H1 (cell line): Measurements from ENCODE around the gene IL36A. TPM values are rescaled to one million over a fixed set of nuclear protein-coding genes. Genes with fewer than 3 reads are reported as not detected.

ENCODE experiments used
- CTCF ChIA-PET: fragments of 300-600 bp; sonication (Branson Sonifier 250); formaldehyde crosslinking; loops from one replicate; lab custom pipeline; 2021; ENCODE audit not compliant: partially characterized antibody; lab: Charles Lee
- POLR2A ChIA-PET: fragments of 300-600 bp; sonication (Branson Sonifier 250); formaldehyde crosslinking; loops from one replicate; lab custom pipeline; 2021; ENCODE audit warnings: inconsistent platforms; ENCODE audit not compliant: partially characterized antibody; lab: Charles Lee
- DNase-seq, 2 experiments: peaks; one replicate each; pipeline versions ENCODE4 v3.0.0 to v3.0.0-alpha.2; 2010 to 2022; ENCODE audit warnings: low spot score in 2 of 2, low read depth in 1 of 2, mixed read lengths in 1 of 2
- FAIRE-seq: peaks from 2 replicates; lab custom pipeline; 2011; peaks lifted over from hg19 to GRCh38; lab: Jason Lieb, UNC
- H2AFZ ChIP-seq: 2 replicates; pipeline ENCODE4 v1.8.1; 2012; ENCODE audit warnings: low read length, inconsistent platforms
- H2AK5ac ChIP-seq: 2 replicates; pipeline ENCODE4 v1.6.1; 2013; ENCODE audit warnings: low read depth, low read length
- H2BK120ac ChIP-seq: replicated peaks from 2 replicates; pipeline ENCODE3; 2013; ENCODE audit warnings: low read depth, low read length, inconsistent platforms
- H2BK12ac ChIP-seq: 2 replicates; pipeline ENCODE4 v1.6.1; 2013; ENCODE audit warnings: low read depth, low read length
- H2BK15ac ChIP-seq: 2 replicates; pipeline ENCODE4 v1.6.1; 2013; ENCODE audit warnings: low read length
- H2BK20ac ChIP-seq: 2 replicates; pipeline ENCODE4 v1.6.1; 2013; ENCODE audit warnings: low read length
- H2BK5ac ChIP-seq: 2 replicates; pipeline ENCODE4 v1.6.1; 2013; ENCODE audit warnings: low read depth, low read length
- H3K14ac ChIP-seq: 2 replicates; pipeline ENCODE4 v1.6.1; 2013; ENCODE audit warnings: inconsistent platforms; ENCODE audit not compliant: insufficient read length
- H3K18ac ChIP-seq: 2 replicates; pipeline ENCODE4 v1.6.1; 2013; ENCODE audit warnings: low read length; ENCODE audit errors: extremely low read depth
- H3K23ac ChIP-seq: 2 replicates; pipeline ENCODE4 v1.6.1; 2013; ENCODE audit warnings: inconsistent platforms; ENCODE audit not compliant: insufficient read length
- H3K23me2 ChIP-seq: 2 replicates; pipeline ENCODE4 v1.6.1; 2013; ENCODE audit warnings: low read depth, low read length
- H3K27ac ChIP-seq: 2 replicates; pipeline ENCODE4 v1.6.1; 2011; ENCODE audit warnings: low read depth, low read length, inconsistent platforms
- H3K27me3 ChIP-seq, 4 experiments: replicated peaks in 1 of 4; 1 replicate in 1 of 4; 2 replicates in 3 of 4; pipeline versions ENCODE4 v1.6.1 to v1.8.1; 2011 to 2013; ENCODE audit warnings: low read length in 3 of 4, mild to moderate bottlenecking in 3 of 4, inconsistent platforms in 2 of 4, mixed read lengths in 2 of 4, moderate library complexity in 1 of 4; ENCODE audit not compliant: control insufficient read depth in 3 of 4, insufficient read depth in 3 of 4; ENCODE audit errors: extremely low read depth in 1 of 4
- H3K36me3 ChIP-seq, 4 experiments: 2 replicates each; pipeline versions ENCODE4 v1.6.1 to v1.8.1; 2011 to 2013; ENCODE audit warnings: mild to moderate bottlenecking in 4 of 4, low read length in 3 of 4, moderate library complexity in 2 of 4, control low read depth in 1 of 4, inconsistent platforms in 1 of 4; ENCODE audit not compliant: insufficient read depth in 4 of 4, control insufficient read depth in 2 of 4
- H3K4ac ChIP-seq: replicated peaks from 2 replicates; pipeline ENCODE3; 2013; ENCODE audit warnings: low read length, low read depth, mixed read lengths, inconsistent platforms; ENCODE audit not compliant: insufficient read length
- H3K4me1 ChIP-seq, 4 experiments: replicated peaks in 1 of 4; 1 replicate in 1 of 4; 2 replicates in 3 of 4; pipeline versions ENCODE4 v1.6.1 to v1.8.1; 2011 to 2013; ENCODE audit warnings: low read length in 3 of 4, inconsistent platforms in 2 of 4, mixed read lengths in 1 of 4; ENCODE audit not compliant: insufficient read depth in 4 of 4, control insufficient read depth in 3 of 4
- H3K4me2 ChIP-seq, 2 experiments: 2 replicates each; pipeline versions ENCODE4 v1.6.1 to v1.8.1; 2011 to 2013; ENCODE audit warnings: low read depth in 2 of 2, low read length in 2 of 2, control low read depth in 1 of 2, inconsistent platforms in 1 of 2, mild to moderate bottlenecking in 1 of 2; ENCODE audit not compliant: insufficient read depth in 1 of 2
- H3K4me3 ChIP-seq, 4 experiments: fragments of 200-600, 300-600 bp in 1 of 4; sonication (generic), shearing (Covaris generic), sonication (Bioruptor Twin) in 1 of 4; 2 replicates each; pipeline versions ENCODE4 v1.5.1 to v1.8.1; 2011 to 2016; ENCODE audit warnings: low read length in 4 of 4, low read depth in 3 of 4, control low read depth in 2 of 4, inconsistent platforms in 2 of 4, mild to moderate bottlenecking in 2 of 4, mixed read lengths in 1 of 4, moderate library complexity in 1 of 4; ENCODE audit not compliant: insufficient read depth in 2 of 4; ENCODE audit errors: extremely low read depth in 1 of 4
- H3K56ac ChIP-seq: replicated peaks from 2 replicates; pipeline ENCODE3; 2013; ENCODE audit warnings: low read depth, mild to moderate bottlenecking, mixed read lengths, low read length, inconsistent platforms; ENCODE audit not compliant: insufficient read length
- H3K79me1 ChIP-seq: 2 replicates; pipeline ENCODE4 v1.6.1; 2013; ENCODE audit warnings: low read depth, low read length, control low read depth
- H3K79me2 ChIP-seq, 2 experiments: 2 replicates each; pipeline versions ENCODE4 v1.6.1 to v1.8.1; 2012 to 2013; ENCODE audit warnings: low read length in 2 of 2, mild to moderate bottlenecking in 2 of 2, inconsistent platforms in 1 of 2; ENCODE audit not compliant: insufficient read depth in 2 of 2, control insufficient read depth in 1 of 2
- H3K9ac ChIP-seq, 4 experiments: replicated peaks in 1 of 4; 1 replicate in 1 of 4; 2 replicates in 3 of 4; pipeline versions ENCODE4 v1.6.1 to v1.8.1; 2011 to 2013; ENCODE audit warnings: low read depth in 3 of 4, low read length in 3 of 4, control low read depth in 2 of 4, mild to moderate bottlenecking in 2 of 4, moderate library complexity in 2 of 4, inconsistent platforms in 1 of 4; ENCODE audit errors: extremely low read depth in 1 of 4
- H3K9me3 ChIP-seq, 2 experiments: 2 replicates each; pipeline versions ENCODE4 v1.6.1 to v1.8.1; 2012 to 2013; ENCODE audit warnings: mild to moderate bottlenecking in 2 of 2, moderate library complexity in 2 of 2, control low read depth in 1 of 2, inconsistent platforms in 1 of 2, low read depth in 1 of 2, low read length in 1 of 2, mixed read lengths in 1 of 2; ENCODE audit not compliant: insufficient read depth in 2 of 2
- H4K20me1 ChIP-seq, 2 experiments: replicated peaks in 1 of 2; 2 replicates each; pipeline versions ENCODE3 to v1.8.1; 2011 to 2013; ENCODE audit warnings: inconsistent platforms in 2 of 2, low read length in 2 of 2, mild to moderate bottlenecking in 1 of 2; ENCODE audit not compliant: insufficient read depth in 2 of 2, control insufficient read depth in 1 of 2
- H4K5ac ChIP-seq: 2 replicates; pipeline ENCODE4 v1.6.1; 2013; ENCODE audit warnings: low read length, low read depth, mixed read lengths, inconsistent platforms; ENCODE audit not compliant: insufficient read length
- H4K8ac ChIP-seq: 2 replicates; pipeline ENCODE4 v1.8.0; 2013; ENCODE audit warnings: mild to moderate bottlenecking, moderate library complexity, low read length, inconsistent platforms; ENCODE audit not compliant: insufficient read depth; ENCODE audit errors: extremely low read depth
- H4K91ac ChIP-seq: replicated peaks from 2 replicates; pipeline ENCODE3; 2013; ENCODE audit warnings: low read length, mixed read lengths, inconsistent platforms; ENCODE audit not compliant: insufficient read length
- GTF2F1 ChIP-seq: IDR thresholded peaks from 2 replicates; pipeline ENCODE4 v1.6.1; 2012; ENCODE audit warnings: low read depth, low read length, improper control_type of control experiment, borderline replicate concordance
- WGBS, 2 experiments: shearing (Covaris generic) in 1 of 2; methylation state at CpG; one replicate each; pipeline versions ENCODE4 v1.1.6 to v1.1.7; 2013 to 2015; ENCODE audit warnings: low lambda C conversion rate in 2 of 2, mixed read lengths in 2 of 2, inconsistent platforms in 1 of 2, low coverage in 1 of 2, missing lambda C conversion rate in 1 of 2; ENCODE audit not compliant: insufficient replicate concordance in 2 of 2, insufficient coverage in 1 of 2, insufficient read length in 1 of 2; ENCODE audit errors: extremely low coverage in 1 of 2, missing lambda C conversion rate in 1 of 2; 5-methylcytosine and 5-hydroxymethylcytosine counted together
- polyA plus RNA-seq, 7 experiments: library from polyadenylated mRNA; depleted of rRNA in 3 of 7; stranded (reverse) in 5 of 7; unstranded in 2 of 7; fragments of >200 nt in 5 of 7; fragments of 200-250 nt in 2 of 7; gene quantifications; 1 replicate in 5 of 7; 2 replicates in 1 of 7; 4 replicates in 1 of 7; pipeline versions ENCODE4 v1.2.1 to v1.2.3, GENCODE V29; 2011 to 2013; ENCODE audit warnings: missing spikeins in 2 of 7, mixed read lengths in 2 of 7
- total RNA-seq: library from RNA; stranded (reverse); fragmentation: NEBNext Ultra II Directional; extraction: Animal tissue kit (Norgen Biotek cat#: 25700); gene quantifications from 2 replicates; pipeline ENCODE4 v1.2.1, GENCODE V29; 2021

IL36A gene
- total and polyA plus RNA-seq, 2 of the 8 experiments (the other 6 are each of a cell fraction or from before 2014, with no cell fraction given) = not detected

GRCh38 chr2:113007250-113007649 lies 2.0 kb downstream of the IL36A start:
- no peak overlapping the region for H3K18ac ChIP-seq
- no peak overlapping the region for H4K91ac ChIP-seq
- H3K4ac ChIP-seq = no peak overlapping the region
- H2BK12ac ChIP-seq = no peak overlapping the region
- no peak overlapping the region for H3K14ac ChIP-seq
- no peak overlapping the region for H3K23ac ChIP-seq
- no peak overlapping the region for H2BK20ac ChIP-seq
- no peaks in the 10 kb centered on the region for H3K79me1 ChIP-seq
- no peak overlapping the region for H2BK15ac ChIP-seq
- peaks cover 2 to 3% of the 10 kb centered on the region in 2 experiments; a peak in 1 of 4 replicates for H3K9me3 ChIP-seq
- no peak overlapping the region for H3K27ac ChIP-seq
- H3K36me3 ChIP-seq = no peaks in the 10 kb centered on the region
- CTCF ChIA-PET = no interaction called here
- H2AFZ ChIP-seq = no peak overlapping the region
- no peaks in the 10 kb centered on the region for H4K20me1 ChIP-seq
- no peak overlapping the region for H4K5ac ChIP-seq
- no peak for FAIRE-seq
- H3K9ac ChIP-seq = no peak overlapping the region
- H3K27me3 ChIP-seq = no peaks in the 10 kb centered on the region
- no peak overlapping the region for H3K4me2 ChIP-seq
- H2AK5ac ChIP-seq = no peak overlapping the region
- no peak overlapping the region for H4K8ac ChIP-seq
- DNase-seq = no peak
- H2BK120ac ChIP-seq = no peak overlapping the region
- no peak for TF ChIP-seq GTF2F1
- WGBS, 2 experiments = 75% methylated on average over 1 of the region's 1 CpG; no CpG with 5 or more reads in 1 of the 2 experiments
- no peaks in the 10 kb centered on the region for H3K4me1 ChIP-seq
- no peak overlapping the region for H3K4me3 ChIP-seq
- H2BK5ac ChIP-seq = no peak overlapping the region
- H3K56ac ChIP-seq = no peak overlapping the region
- POLR2A ChIA-PET = no interaction called here
- H3K23me2 ChIP-seq = no peaks in the 10 kb centered on the region
- H3K79me2 ChIP-seq = no peaks in the 10 kb centered on the region
